B cell (primary cell): ENCODE data around the gene DLK1. TPM values are rescaled to one million over a fixed set of nuclear protein-coding genes. Genes with fewer than 3 reads are reported as not detected.

Experiments
- ATAC-seq: fragments of 200-7000 bp; cut with Tn5 transposase; one replicate; pipeline ENCODE4 v1.10.0; 2021; ENCODE audit warnings: low read depth, mild to moderate bottlenecking, moderate number of reproducible peaks, moderate library complexity
- CTCF ChIA-PET: fragments of 350-600 bp; sonication (Branson Sonifier 250); formaldehyde crosslinking; loops from one replicate; lab custom pipeline; 2021; ENCODE audit warnings: antibody characterized with exemption, inconsistent platforms; lab: Charles Lee
- POLR2A ChIA-PET: fragments of 350-600 bp; sonication (Branson Sonifier 250); formaldehyde crosslinking; loops from one replicate; lab custom pipeline; 2021; ENCODE audit warnings: antibody characterized with exemption; lab: Charles Lee
- DNase-seq: peaks from one replicate; pipeline ENCODE4 v3.0.0; 2013
- H2AFZ ChIP-seq: 2 replicates; pipeline ENCODE4 v1.6.1; 2012; ENCODE audit warnings: mild to moderate bottlenecking, low read depth, low read length; ENCODE audit not compliant: insufficient read depth, poor library complexity, severe bottlenecking
- H3K27ac ChIP-seq, 2 donors: 1 replicate in 1 of 2; 2 replicates in 1 of 2; pipeline ENCODE4 v1.5.1; 2012 to 2013; ENCODE audit warnings: low read length in 2 of 2, mild to moderate bottlenecking in 2 of 2, moderate library complexity in 1 of 2
- H3K27me3 ChIP-seq, 4 experiments: fragments of 200-600 bp in 1 of 4; sonication (generic) in 1 of 4; replicated peaks in 1 of 4; 1 replicate in 2 of 4; 2 replicates in 2 of 4; pipeline versions ENCODE4 v1.6.1 to v1.7.0; 2013 to 2016; ENCODE audit warnings: low read length in 3 of 4, mild to moderate bottlenecking in 2 of 4, mixed read lengths in 1 of 4, moderate library complexity in 1 of 4; ENCODE audit not compliant: insufficient read depth in 4 of 4, control insufficient read depth in 3 of 4; ENCODE audit errors: control extremely low read depth in 1 of 4
- H3K36me3 ChIP-seq, 2 experiments: replicated peaks in 1 of 2; 1 replicate in 1 of 2; 2 replicates in 1 of 2; pipeline versions ENCODE4 v1.6.1 to v1.7.1; 2013; ENCODE audit warnings: low read length in 1 of 2; ENCODE audit not compliant: insufficient read depth in 2 of 2, control insufficient read depth in 1 of 2; ENCODE audit errors: control extremely low read depth in 1 of 2, extremely low read depth in 1 of 2
- H3K4me1 ChIP-seq, 2 donors: fragments of 200-600 bp in 1 of 2; sonication (generic) in 1 of 2; 1 replicate in 1 of 2; 2 replicates in 1 of 2; pipeline versions ENCODE4 v1.5.1 to v1.6.1; 2013 to 2017; ENCODE audit warnings: low read length in 2 of 2; ENCODE audit not compliant: control insufficient read depth in 2 of 2, insufficient read depth in 2 of 2
- H3K4me2 ChIP-seq: replicated peaks from 2 replicates; pipeline ENCODE3; 2012; ENCODE audit warnings: mild to moderate bottlenecking, low read depth, low read length; ENCODE audit not compliant: poor library complexity, severe bottlenecking
- H3K4me3 ChIP-seq, 5 experiments: fragments of 200-600 bp in 1 of 5; sonication (generic) in 1 of 5; 1 replicate in 3 of 5; 2 replicates in 2 of 5; pipeline versions ENCODE4 v1.5.1 to v1.7.0; 2011 to 2016; ENCODE audit warnings: low read length in 4 of 5, mild to moderate bottlenecking in 4 of 5, low read depth in 2 of 5, control low read depth in 1 of 5, moderate library complexity in 1 of 5; ENCODE audit not compliant: insufficient read depth in 1 of 5; ENCODE audit errors: control extremely low read depth in 1 of 5, extremely low read depth in 1 of 5
- H3K79me2 ChIP-seq: fragments of 200-600 bp; sonication (generic); one replicate; pipeline ENCODE4 v1.6.0; 2016; ENCODE audit warnings: low read length; ENCODE audit not compliant: control insufficient read depth, insufficient read depth
- H3K9ac ChIP-seq: fragments of 200-600 bp; sonication (generic); 2 replicates; pipeline ENCODE4 v1.6.1; 2017; ENCODE audit warnings: mild to moderate bottlenecking, low read length, moderate library complexity
- H3K9me3 ChIP-seq, 3 donors: one replicate each; pipeline versions ENCODE4 v1.6.1 to v1.7.1; 2013; ENCODE audit warnings: low read length in 2 of 3; ENCODE audit not compliant: control insufficient read depth in 2 of 3, insufficient read depth in 1 of 3; ENCODE audit errors: control extremely low read depth in 1 of 3
- H4K20me1 ChIP-seq: 2 replicates; pipeline ENCODE4 v1.6.0; 2012; ENCODE audit warnings: mild to moderate bottlenecking, low read length; ENCODE audit not compliant: insufficient read depth, control insufficient read depth, poor library complexity, severe bottlenecking
- H3K27ac Mint-ChIP-seq: one replicate; pipeline ENCODE4 v1.8.0; 2021; ENCODE audit warnings: mixed read lengths
- H3K27me3 Mint-ChIP-seq: one replicate; pipeline ENCODE4 v1.8.0; 2021; ENCODE audit warnings: mixed read lengths
- H3K4me1 Mint-ChIP-seq: one replicate; pipeline ENCODE4 v1.8.0; 2021; ENCODE audit warnings: mixed read lengths
- H3K4me3 Mint-ChIP-seq: one replicate; pipeline ENCODE4 v1.8.0; 2021; ENCODE audit warnings: mixed read lengths
- H3K9me3 Mint-ChIP-seq: one replicate; pipeline ENCODE4 v1.8.0; 2022; ENCODE audit warnings: mixed read lengths; ENCODE audit not compliant: insufficient read depth
- CTCF ChIP-seq: fragments of 200-600 bp; IDR thresholded peaks from one replicate; pipeline ENCODE4 v1.8.0; 2022; ENCODE audit warnings: antibody characterized with exemption, mild to moderate bottlenecking
- EZH2 ChIP-seq: IDR thresholded peaks from 2 replicates; pipeline ENCODE4 v1.6.1; 2012; ENCODE audit warnings: borderline replicate concordance, low read depth, mild to moderate bottlenecking, moderate library complexity, low read length; ENCODE audit not compliant: insufficient read depth, poor library complexity, severe bottlenecking
- WGBS: methylation state at CpG from one replicate; pipeline ENCODE4 v1.1.5; 2013; ENCODE audit warnings: missing lambda C conversion rate; ENCODE audit not compliant: insufficient coverage; 5-methylcytosine and 5-hydroxymethylcytosine counted together
- intact Hi-C: fragments of 100-400 bp; cut with micrococcal nuclease; formaldehyde crosslinking; loops from one replicate; pipeline ENCODE4 v1.10.0; 2022
- polyA plus RNA-seq: library from polyadenylated mRNA; depleted of rRNA; stranded (reverse); fragments of >200 nt; gene quantifications from 2 replicates; pipeline ENCODE4 v1.2.3, GENCODE V29; 2012
- total RNA-seq, 2 donors: library from RNA; stranded (reverse); fragments of 120-200 nt in 1 of 2; gene quantifications; 1 replicate in 1 of 2; 2 replicates in 1 of 2; pipeline versions ENCODE4 v1.2.3 to v1.2.4, GENCODE V29; 2013 to 2022

The DLK1 gene
- total and polyA plus RNA-seq, 2 donors (not counting 1 experiment from before 2014, with no cell fraction given) = not detected

GRCh38 chr14:100730581-100730980 is 3.9 kb downstream of the DLK1 start:
- Mint-ChIP-seq H3K27ac (no peak overlapping the region), H3K4me3 (no peak overlapping the region), H3K27me3 (peaks cover 28% of the 10 kb centered on the region), H3K4me1 (no peaks in the 10 kb centered on the region), H3K9me3 (no peaks in the 10 kb centered on the region)
- ChIA-PET CTCF (no interaction called here), POLR2A (no interaction called here)
- no peak overlapping the region for H3K9ac ChIP-seq
- no peak overlapping the region for H3K27ac ChIP-seq
- intact Hi-C loops = no loop called here
- H2AFZ ChIP-seq = no peak overlapping the region
- no peak overlapping the region for H3K4me2 ChIP-seq
- ATAC-seq = no peak
- DNase-seq = no peak
- no peak overlapping the region for H3K4me3 ChIP-seq
- H3K27me3 ChIP-seq = peaks cover 0 to 18% (median 2%) of the 10 kb centered on the region in 4 experiments
- no peaks in the 10 kb centered on the region for H3K36me3 ChIP-seq
- H3K9me3 ChIP-seq = peaks cover 0 to 6% (median 0%) of the 10 kb centered on the region in 3 donors
- H3K79me2 ChIP-seq = no peaks in the 10 kb centered on the region
- TF ChIP-seq EZH2 (no peak), CTCF (no peak)
- no peaks in the 10 kb centered on the region for H4K20me1 ChIP-seq
- 95% methylated on average over 7 of the region's 15 CpGs for WGBS
- H3K4me1 ChIP-seq = no peaks in the 10 kb centered on the region

- no peaks in the 10 kb centered on the region for H3K9me3 Mint-ChIP-seq
- Histone ChIP-seq H3K36me3 (no peaks in the 10 kb centered on the region), H3K79me2 (no peaks in the 10 kb centered on the region), H3K9me3 (peaks cover 0 to 6% (median 0%) of the 10 kb centered on the region in 3 donors), H3K27ac (no peak overlapping the region), H3K27me3 (peaks cover 0 to 18% (median 1%) of the 10 kb centered on the region in 4 experiments), H3K4me1 (no peaks in the 10 kb centered on the region), H2AFZ (no peak overlapping the region), H4K20me1 (no peaks in the 10 kb centered on the region), H3K4me3 (no peak overlapping the region), H3K9ac (no peak overlapping the region), H3K4me2 (no peak overlapping the region)
- no peak overlapping the region for H3K27ac Mint-ChIP-seq
- ChIA-PET POLR2A (no interaction called here), CTCF (interaction anchor here (0.6 kb wide), 1 partner anchor 8 kb away, joined by 3 read pairs; no protein-coding TSS in a partner anchor)
- H3K4me1 Mint-ChIP-seq = no peaks in the 10 kb centered on the region
- intact Hi-C loops = no loop called here
- H3K4me3 Mint-ChIP-seq = no peak overlapping the region
- no peak for TF ChIP-seq CTCF
- TF ChIP-seq EZH2 = no peak
- peaks cover 22% of the 10 kb centered on the region for H3K27me3 Mint-ChIP-seq
- 100% methylated on average over 3 of the region's 7 CpGs for WGBS
- no peak for DNase-seq
- ATAC-seq = no peak
Observed at GRCh38 chr14:100731011-100731670, 4.4 kb downstream of the DLK1 start.
